ENCODE data around the gene EPB41L5.

GRCh38 chr2:120209427-120210269 lies 196.8 kb downstream of the EPB41L5 start:
- TF ChIP-seq FOXK2 (IDR thresholded peaks at IDR 0.05) (no peak), LEF1 (IDR thresholded peaks at IDR 0.05; ENCODE audit: borderline replicate concordance) (no peak), SUZ12 (IDR thresholded peaks at IDR 0.05) (no peak), L3MBTL2 (conservative IDR thresholded peaks at IDR 0.05) (no peak)

Measured in HEK293T (cell line).